NCI-H2227 (cell line): ENCODE data around the gene SAPCD2.
"Not testable (repeated sequence)": the region's sequence is repeated elsewhere in the genome, so short reads cannot be mapped to it uniquely, and the experiment has no call there.

Source experiments
- DNase-seq: peaks from one replicate; lab custom pipeline; 2025; ENCODE audit not compliant: unreplicated experiment; lab: John Stamatoyannopoulos, UW

SAPCD2 gene

DNA sequence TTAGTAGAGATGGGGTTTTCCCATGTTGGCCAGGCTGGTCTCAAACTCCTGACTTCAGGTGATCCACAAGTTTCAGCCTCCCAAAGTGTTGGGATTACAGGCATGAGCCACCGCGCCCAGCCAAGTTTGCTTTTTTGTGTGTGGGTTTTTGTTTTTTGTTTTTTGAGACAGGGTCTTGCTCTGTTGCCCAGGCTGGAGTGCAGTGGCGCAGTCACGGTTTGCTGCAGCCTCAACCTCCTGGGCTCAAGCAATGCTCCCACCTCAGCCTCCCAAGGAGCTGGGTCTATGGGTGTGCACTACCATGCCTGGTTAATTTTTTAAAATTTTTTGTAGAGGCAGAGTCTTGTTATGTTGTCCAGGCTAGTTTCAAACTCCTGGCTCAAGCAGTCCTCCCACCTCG lies 36.9 kb downstream of the SAPCD2 start:
- DNase-seq = not testable (repeated sequence)

DNA sequence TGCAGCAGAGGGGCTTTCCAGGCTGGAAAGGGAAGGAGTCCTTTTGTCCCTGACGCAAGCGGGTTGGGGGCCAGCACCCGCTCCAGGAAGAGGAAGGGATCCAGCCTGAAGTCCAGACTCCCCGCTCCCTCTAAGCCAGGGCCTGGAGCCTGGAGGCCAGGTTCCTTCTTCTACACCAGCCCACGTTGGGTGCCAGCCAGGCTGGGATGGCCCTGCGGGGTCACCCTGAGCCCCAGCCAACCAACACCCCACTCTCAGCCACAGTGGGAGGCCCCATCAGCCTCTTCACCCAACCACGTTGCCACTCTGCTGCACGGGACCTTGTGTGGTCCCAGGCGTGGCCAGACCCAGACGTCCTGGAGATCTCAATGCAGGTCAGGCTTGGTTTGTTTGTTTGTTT lies 37.5 kb downstream of the SAPCD2 start:
- DNase-seq = no peak

DNA sequence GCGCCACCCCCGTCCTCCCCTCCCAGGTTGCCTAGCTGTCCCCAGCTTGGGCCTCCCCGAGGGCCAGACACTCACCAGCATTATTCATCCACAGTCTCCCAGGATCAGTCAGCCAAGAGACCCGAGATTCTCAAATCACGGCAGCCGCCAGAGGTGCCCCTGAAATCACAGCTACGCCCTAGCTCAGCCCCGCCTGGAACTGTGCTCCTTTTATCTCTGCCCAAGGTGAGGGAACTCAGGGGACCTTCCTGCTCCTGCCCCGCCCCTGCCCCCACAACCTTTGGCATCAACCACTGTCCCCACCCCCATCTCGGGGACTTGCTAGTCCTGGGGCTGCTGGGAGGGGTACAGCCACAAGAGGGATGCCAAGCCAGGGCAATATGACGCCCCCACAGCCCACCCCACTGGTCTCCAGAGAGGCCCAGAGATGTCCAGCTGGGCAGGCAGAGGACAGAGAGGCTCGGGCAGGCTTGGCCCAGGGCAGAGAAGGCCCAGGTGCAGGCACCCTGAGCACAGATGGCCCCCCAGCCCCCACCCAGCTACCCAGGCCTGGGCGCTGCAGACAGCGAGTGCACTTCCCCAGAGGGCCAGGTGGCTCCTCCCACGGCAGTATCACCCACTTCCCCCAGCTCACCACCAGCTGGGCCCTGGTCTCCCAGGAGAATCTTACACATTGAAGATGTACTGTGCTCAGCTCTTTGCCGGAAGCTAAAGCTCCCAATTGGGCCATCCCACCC lies 38.3 kb downstream of the SAPCD2 start, which contains the start of gene FUT7:
TSS of gene FUT7 (minus strand) at position 185 of the 737 bp plus-strand sequence. CDS start at position 88, 97 bp downstream.
- DNase-seq = no peak

DNA sequence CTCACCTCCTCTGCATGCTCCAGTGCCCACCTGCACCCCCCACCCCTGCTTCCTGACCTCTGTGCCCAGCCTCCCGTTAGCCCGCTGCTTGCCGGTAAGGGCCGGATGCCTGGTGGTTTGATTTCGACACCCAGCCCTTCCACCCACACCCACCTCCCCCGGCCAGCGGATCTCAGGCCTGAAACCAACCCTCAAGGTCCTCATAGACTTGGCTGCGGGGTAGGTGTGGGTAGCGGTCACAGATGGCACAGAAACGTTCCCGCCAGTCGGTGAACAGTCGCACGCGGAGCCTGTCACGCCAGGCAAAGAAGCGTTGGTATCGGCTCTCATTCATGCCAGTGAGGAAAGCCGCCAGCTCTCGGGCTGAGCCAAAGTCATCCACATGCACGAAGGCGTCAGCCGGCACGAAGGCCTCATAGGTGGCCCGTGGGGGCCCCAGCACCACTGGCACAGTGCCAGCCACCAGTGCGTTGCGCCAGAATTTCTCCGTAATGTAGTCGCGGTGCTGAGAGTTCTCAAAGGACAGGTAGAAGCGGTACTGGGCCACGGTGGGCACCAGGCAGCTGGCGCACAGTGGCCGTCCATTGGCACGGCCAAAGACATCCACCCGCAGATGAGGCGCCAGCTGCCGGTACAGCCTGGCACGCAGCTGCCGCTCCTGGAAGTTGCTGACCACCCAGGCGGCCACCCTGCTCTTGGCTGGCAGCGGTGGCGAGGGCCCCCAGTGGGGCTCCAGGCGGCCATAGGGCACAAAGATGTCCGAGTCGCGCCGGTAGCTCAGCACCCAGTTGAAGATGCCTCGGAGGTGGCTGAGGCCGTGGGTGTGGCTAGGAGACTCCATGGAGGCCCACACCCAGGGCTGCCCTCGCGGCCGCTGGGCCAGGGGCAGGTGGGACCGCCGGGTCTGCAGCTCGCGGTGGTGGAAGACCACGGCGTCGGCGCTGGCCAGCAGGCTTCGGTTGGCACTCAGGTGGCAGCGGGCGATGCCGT lies 39.5 kb downstream of the SAPCD2 start:
- DNase-seq = no peak

DNA sequence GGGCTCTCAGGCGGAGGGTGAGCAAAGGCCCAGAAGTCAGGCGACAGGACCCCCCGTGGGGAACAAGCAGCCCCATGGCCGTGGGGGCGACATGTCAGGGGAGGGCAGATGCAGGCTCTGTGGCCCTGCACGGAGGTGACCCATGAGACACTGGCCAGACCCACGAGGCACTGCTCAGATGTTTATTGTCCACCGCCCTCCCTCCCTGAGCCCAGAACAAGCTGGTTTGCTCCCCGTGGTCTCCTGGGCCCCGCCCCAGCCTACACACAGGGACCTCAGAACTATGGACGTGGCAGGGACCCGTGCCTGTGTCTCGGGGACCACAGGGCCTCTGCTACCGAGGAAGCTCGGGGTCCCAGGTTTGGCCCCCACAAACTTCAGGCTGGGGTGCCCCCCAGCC lies 40.4 kb downstream of the SAPCD2 start:
- no peak for DNase-seq

DNA sequence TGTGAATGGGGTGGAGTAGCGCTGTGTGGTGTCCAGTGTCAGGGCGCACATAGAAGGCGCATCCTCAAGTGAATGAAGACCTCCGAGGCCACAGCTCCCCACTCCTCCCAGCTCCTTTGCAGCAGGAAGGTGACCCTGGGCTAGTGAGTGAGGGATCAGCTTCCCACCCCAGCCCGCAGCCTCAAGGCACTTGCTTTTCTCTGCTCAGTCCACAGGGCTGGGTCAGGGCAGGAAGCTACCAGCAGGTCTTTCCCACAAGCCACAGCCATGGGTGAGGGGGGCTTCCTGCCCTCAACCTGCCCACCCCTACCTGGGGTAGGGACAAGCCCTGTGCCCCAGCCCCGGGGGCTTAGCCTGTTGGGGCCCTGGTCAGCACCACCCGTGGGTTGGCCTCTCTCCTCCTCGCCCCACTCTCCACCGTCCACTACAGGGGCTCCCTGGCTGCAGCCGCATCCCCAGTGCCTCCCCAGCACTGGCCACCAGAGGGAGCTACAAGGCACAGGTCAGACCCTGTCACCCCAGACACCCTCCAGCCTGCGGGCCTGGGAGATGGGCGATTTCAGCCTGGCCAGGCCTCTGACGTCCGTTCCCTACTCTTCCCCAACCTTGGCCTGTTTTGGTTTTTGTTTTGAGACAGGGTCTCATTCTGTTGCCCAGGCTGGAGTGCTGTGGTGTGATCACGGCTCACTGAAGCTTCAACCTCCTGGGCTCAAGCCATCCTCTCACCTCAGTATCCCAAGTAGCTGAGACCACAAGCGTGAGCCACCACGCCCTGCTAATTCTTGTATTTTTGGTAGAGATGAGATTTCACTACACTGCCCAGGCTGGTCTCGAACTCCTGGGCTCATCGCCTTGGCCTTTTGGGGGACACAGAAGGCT lies 41.1 kb downstream of the SAPCD2 start:
- peak; percentile 63 for DNase-seq

DNA sequence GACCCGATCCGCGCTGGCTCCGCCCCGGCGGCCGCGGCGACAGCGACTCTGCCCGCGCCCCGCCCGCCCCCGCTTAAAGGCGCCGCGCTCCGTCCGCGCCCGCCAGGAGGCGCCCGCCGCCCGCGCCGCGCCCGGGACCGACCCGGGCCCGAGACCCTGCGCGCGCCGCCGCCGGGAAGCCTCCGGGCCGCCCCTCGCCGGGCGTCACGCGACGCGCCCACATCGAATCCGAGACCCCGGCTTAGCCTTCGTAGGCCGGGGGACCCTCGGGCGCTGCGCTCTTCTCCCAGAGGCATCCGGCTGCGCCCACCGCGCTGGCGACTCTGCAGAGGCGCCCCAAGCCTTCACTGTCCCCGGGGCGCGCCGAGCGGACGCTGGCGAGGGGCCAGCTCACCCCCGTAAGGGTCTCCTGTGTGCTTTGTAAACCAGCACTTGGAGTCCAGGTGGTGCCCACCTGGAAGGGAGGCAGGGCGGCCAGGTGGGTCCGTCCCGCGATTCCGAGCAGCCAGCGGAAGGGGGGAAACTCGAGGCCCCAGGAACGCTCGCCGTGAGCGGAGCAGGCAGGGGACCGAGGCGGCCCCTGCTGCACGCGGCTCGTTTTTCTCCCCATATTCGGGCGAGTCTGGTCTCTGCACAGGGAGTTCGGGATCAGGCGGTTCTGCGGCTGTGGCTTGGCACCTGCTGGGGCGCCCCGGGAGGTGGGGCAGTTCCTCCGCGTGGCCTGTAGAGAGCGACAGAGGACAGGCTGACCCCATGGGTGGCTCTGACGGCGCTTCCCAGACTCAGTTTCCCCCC lies 41.9 kb downstream of the SAPCD2 start:
- peak; percentile 73 for DNase-seq

DNA sequence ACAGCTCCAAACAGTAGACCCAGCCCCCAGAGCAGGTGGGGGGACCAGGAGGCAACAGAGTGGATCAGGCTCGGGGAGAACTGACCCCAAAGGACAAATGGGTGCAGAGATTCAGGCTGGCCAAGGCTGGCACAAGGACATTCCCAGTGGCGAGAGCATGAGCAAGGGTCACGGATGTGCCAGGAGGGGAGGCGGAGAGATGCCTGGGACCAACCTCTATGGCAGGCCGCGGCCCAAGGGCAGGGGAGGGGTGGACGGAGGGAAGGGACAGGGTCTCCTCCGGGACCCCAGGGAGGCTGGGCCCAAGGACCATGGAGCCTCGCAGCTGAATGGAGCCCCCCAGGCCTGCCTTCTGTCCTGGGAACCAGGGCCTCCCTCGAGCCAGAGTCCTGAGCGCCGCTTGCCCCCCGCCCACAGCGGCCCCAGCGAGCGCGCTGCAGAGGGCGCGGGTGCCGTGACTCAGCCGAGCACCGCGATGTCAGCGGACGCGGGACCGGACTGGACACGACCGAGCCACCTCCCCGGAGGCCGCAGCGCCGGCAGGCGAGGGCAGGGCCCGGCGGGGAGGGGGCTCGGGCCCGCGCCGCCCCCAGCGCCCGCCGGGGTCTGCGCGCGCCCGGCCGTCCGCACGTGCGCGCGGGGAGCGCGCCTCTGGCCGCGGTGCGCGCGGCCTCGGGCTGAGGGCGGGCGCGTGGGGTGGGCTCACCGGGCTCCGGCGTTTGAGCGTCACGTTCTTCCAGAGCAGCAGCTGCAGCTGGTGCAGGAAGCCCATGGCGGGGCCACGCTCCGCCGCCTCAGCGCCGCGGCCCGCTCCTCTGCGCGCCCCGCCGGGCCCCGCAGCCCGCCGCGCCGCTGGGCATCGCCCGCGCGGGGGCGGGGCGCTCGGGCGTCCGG lies 42.7 kb downstream of the SAPCD2 start, which contains the start of gene ABCA2:
TSS of gene ABCA2 (minus strand) at position 869 of the 894 bp plus-strand sequence. CDS start at position 772, 97 bp downstream.
- DNase-seq = peak; percentile 71

DNA sequence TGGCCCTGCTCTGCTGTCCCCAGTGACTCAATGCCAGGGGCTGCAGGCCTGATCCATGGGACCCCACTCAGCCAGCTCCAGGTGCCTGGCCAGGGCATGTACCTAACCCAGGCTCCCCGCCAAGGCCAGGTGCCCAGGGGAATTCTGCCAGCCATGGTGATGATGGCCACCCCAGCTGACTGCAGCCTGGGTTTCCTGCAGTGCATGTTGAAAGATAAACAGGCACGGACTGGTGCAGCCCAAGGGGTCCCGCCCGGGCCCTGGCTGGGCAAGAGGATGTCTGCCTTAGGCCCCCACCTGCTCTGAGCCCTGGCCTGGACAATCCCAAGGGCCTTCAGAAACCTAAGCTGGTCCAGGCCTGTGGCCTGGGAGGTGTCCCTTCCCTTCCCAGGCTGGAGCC lies 43.5 kb downstream of the SAPCD2 start:
- no peak for DNase-seq

DNA sequence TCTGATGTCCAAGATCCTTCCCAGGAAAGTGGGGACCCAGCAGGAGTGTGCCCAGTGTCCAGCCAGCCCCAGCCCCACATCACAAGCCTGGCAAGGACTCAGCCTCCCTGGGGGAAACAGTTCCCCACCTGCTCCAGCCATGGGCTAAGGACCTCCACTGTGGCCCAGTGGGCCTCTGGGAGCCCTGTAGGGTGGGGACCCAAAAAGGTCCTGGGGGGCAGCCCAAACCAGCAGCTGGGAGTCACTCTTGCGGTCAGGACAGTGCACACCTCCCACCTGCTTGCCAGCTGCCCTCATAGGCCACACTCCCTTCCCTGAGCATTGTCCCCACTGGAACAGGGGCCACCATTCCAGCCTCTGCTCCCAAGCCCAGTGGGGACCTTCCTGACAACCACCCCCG lies 44.0 kb downstream of the SAPCD2 start:
- no peak for DNase-seq

DNA sequence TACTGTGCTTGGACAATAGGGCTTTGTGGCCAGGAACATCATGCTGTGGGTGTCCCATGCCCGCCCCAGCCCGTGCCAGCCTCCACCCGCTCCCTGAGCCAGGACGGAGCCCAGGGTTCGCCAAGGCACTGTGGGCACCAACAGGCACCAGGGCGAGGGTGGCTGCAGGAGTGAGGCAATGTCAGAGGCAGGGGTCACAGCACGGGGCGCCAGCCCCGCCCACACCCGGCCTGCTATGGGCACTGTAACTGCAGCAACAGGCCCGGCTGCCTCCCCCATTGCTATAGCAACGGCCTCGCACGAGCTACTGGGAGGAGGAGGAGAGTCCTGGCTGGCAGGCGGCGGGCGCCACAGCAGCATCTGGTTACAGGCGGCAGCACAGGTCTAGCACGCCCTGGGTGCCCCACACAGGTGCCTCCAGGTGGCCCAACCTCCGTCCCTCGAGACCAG lies 44.8 kb downstream of the SAPCD2 start:
- peak; percentile 86 for DNase-seq

DNA sequence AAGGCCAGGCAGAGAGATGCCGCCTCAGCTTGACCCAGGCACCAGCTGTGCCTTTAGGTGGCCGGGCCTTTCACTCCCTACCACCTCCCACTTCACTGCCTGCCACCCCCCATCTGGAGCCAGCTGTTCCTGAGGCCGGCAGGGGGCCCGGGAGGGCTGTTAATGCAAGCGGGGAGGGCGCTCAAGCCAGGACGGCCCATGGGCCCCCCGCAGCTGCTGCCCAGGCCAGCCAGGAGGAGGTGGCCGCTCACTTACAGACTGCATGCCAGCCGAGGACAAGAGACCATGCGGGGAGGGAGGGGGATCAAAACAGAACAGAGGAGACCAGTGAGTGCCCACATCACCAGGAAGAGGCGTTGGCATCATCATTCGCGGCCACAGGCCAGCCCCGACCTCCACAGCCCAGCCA lies 46.8 kb downstream of the SAPCD2 start:
- DNase-seq = no peak

DNA sequence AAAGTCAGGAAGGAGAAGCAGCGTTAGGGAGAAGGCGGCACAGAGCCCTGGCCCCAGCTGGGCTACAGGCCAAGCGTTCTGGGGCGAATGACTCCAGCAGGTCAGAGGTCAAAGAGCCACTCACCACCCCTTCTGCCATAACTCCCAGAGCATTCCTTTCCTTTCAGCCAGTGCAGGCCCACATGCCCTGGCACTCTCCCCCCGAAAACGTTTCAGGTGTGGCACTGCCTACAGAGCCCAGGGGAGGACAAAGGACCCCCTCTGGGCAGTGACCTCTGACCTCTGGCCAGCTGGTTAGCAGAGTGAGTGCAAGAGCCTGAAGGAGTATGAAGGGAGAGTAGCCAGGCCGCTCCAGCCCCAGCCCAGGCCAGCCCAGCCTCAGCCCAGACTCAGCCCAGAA lies 47.2 kb downstream of the SAPCD2 start:
- no peak for DNase-seq

DNA sequence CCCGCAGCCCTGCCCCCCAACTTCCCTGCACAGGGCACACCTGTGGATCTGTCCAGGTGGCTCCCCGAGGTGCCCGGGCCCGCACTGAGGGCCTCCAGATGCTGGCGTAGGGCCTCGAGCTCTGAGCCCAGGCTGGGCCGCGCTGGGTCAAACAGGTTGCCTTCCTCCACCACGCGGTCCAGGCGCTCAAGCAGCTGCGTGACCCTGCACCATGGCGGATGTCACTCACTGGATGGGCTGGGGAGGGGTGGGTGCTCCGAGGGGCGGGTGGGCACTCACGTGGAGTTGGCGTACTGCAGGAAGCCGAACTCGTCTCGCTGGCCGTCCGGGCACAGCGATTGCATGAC lies 47.7 kb downstream of the SAPCD2 start:
- DNase-seq = no peak

DNA sequence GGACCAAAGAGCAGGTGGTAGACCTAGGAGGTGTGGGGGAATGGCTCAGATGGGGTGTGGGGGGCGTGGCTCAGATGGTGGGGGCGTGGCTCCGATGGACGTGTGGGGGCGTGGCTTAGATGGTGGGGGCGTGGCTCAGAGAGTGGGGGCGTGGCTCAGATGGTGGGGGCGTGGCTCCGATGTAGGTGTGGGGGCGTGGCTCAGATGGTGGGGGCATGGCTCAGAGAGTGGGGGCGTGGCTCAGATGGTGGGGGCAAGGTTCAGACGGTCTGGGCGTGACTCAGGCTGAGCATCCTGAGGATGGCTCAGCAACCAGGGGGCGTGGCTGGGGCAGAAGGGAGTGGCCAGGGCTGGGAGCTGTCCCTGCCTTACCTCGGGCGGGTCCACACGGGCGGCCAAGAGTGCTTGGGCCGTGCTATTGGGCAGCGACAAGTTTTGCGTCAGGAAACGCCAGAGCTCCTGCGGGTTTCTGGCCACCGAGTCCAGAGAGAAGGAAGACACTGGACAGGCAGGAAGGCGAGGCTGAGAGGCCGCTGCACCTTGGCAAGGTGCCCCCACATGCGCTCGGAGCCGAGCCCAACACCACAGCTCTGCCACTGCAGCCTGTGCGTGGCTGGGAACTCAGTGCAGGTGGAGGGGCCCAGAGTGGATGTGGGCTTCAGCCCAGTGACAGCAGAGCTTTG lies 48.2 kb downstream of the SAPCD2 start:
- DNase-seq = peak; percentile 34

DNA sequence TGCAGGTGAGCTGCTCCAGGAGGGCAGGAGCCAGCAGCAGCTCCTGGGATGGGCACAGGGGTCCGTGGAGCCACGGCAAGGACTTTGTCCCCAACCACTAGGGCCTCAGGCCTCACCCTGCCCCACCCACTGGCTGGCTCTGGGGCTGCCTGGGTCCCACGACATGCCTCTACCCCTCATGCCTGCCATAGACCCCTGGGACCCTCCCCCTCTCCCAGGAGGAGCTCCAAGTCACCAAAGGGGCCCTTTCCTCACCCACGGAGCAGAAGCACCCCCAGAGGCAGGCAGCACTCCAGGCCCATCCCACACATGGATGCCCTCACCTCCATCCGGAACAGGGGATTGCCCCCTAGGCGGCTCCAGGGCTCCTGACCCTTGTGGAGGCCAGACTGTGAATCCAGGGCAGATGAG lies 48.8 kb downstream of the SAPCD2 start:
- DNase-seq = no peak

DNA sequence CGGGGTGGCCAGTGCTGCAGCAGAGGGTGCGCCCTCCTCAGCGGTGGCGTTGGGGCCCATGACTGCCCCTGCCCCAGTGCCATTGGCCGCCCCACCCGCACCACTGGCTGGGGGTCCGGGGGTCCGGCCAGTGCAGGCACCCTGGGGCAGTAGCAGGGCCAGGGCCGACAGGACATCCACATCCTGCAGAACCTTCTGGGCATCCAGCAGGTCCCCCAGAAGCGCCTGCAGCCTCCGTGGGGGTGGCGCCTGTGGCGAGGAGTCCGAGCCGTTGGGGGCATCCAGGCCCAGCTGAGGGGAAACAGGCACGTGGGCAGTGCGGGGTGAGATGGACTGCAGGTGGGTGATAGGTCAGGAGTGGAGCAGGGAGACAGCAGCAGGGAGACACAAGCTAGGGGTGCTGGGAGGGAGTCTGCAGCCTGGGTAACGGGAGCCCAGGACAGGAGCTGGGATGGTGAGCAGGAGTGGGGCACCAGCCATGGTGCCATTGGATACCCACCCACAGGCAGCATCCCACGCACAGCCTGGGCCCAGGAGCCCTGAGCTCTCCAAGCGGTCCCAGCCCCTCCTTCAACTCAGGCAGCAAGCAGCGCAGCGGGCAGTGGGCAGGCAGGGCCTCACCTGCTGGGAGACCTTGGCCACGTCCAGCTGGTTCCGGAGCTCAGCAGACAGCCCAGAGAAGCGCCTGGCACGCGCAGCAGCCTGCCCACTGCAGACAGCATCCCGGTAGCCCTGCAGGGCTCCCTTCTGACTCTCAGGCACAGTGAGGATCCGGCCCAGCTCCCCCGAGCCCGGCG lies 49.4 kb downstream of the SAPCD2 start:
- no peak for DNase-seq
